GM23338 (cell line): ENCODE measurements around the gene LPIN1. TPM values are rescaled to one million over a fixed set of nuclear protein-coding genes. Genes with fewer than 3 reads are reported as not detected.

Experiments
- ATAC-seq: fragments of 200-7000 bp; cut with Tn5 transposase; 3 replicates; pipeline ENCODE4 v1.9.1; 2020
- DNase-seq: peaks from one replicate; pipeline ENCODE4 v3.0.0-alpha.2; 2015; ENCODE audit warnings: low spot score
- H2AFZ ChIP-seq: fragments of 200-600 bp; sonication (generic); 2 replicates; pipeline ENCODE4 v1.8.0; 2016; ENCODE audit warnings: antibody characterized with exemption, mild to moderate bottlenecking, moderate library complexity
- H3F3A ChIP-seq: fragments of 200-600 bp; sonication (generic); replicated peaks from 2 replicates; pipeline ENCODE4 v1.8.0; 2017; ENCODE audit warnings: antibody characterized with exemption, mixed run types, low read depth
- H3K27ac ChIP-seq: fragments of 200-600 bp; sonication (generic); 2 replicates; pipeline ENCODE4 v1.6.1; 2016; ENCODE audit warnings: low read depth
- H3K27me3 ChIP-seq: fragments of 200-600 bp; sonication (generic); 2 replicates; pipeline ENCODE4 v1.8.0; 2016; ENCODE audit warnings: mild to moderate bottlenecking, mixed run types, moderate library complexity; ENCODE audit not compliant: insufficient read depth
- H3K36me3 ChIP-seq: fragments of 200-600 bp; sonication (generic); 2 replicates; pipeline ENCODE4 v1.8.0; 2016; ENCODE audit warnings: mild to moderate bottlenecking; ENCODE audit not compliant: insufficient read depth
- H3K4me1 ChIP-seq: fragments of 200-600 bp; sonication (generic); 2 replicates; pipeline ENCODE4 v1.8.0; 2016; ENCODE audit warnings: mild to moderate bottlenecking, moderate library complexity; ENCODE audit not compliant: insufficient read depth
- H3K4me2 ChIP-seq: fragments of 200-600 bp; sonication (generic); 2 replicates; pipeline ENCODE4 v1.7.1; 2017; ENCODE audit warnings: mixed run types
- H3K4me3 ChIP-seq: fragments of 200-600 bp; sonication (generic); 2 replicates; pipeline ENCODE4 v1.6.1; 2016; ENCODE audit warnings: mixed run types
- H3K79me2 ChIP-seq: fragments of 200-600 bp; sonication (generic); replicated peaks from 2 replicates; pipeline ENCODE4 v1.8.0; 2017; ENCODE audit warnings: mild to moderate bottlenecking; ENCODE audit not compliant: insufficient read depth
- H3K9me2 ChIP-seq: fragments of 200-600 bp; sonication (generic); 2 replicates; pipeline ENCODE4 v1.8.0; 2017; ENCODE audit not compliant: insufficient read depth
- H4K20me1 ChIP-seq: fragments of 200-600 bp; sonication (generic); replicated peaks from 2 replicates; pipeline ENCODE4 v1.8.0; 2017; ENCODE audit warnings: mild to moderate bottlenecking; ENCODE audit not compliant: insufficient read depth
- H3K27ac Mint-ChIP-seq: 2 replicates; pipeline ENCODE4 v1.8.0; 2020; ENCODE audit warnings: inconsistent platforms, mild to moderate bottlenecking, moderate library complexity, mixed read lengths
- H3K27me3 Mint-ChIP-seq: 3 replicates; pipeline ENCODE4 v1.8.0; 2022; ENCODE audit warnings: low read depth, mild to moderate bottlenecking, moderate library complexity, mixed read lengths, inconsistent platforms; ENCODE audit not compliant: insufficient read depth, poor library complexity
- H3K36me3 Mint-ChIP-seq: 3 replicates; pipeline ENCODE4 v1.8.0; 2021; ENCODE audit warnings: low read depth, mild to moderate bottlenecking, inconsistent platforms, moderate library complexity, mixed read lengths
- H3K4me1 Mint-ChIP-seq: 3 replicates; pipeline ENCODE4 v1.8.0; 2020; ENCODE audit warnings: mild to moderate bottlenecking, inconsistent platforms, mixed read lengths
- H3K4me3 Mint-ChIP-seq: 3 replicates; pipeline ENCODE4 v1.8.0; 2021; ENCODE audit warnings: moderate library complexity, mild to moderate bottlenecking, inconsistent platforms, mixed read lengths
- H3K9me3 Mint-ChIP-seq: 3 replicates; pipeline ENCODE4 v1.8.0; 2020; ENCODE audit warnings: moderate library complexity, mild to moderate bottlenecking, inconsistent platforms, mixed read lengths
- CREB1 ChIP-seq: fragments of 250-450 bp; sonication (Bioruptor Pico); IDR thresholded peaks from 2 replicates; pipeline ENCODE4 v1.5.0; 2020; ENCODE audit warnings: low read depth, mild to moderate bottlenecking, moderate library complexity
- EZH2 ChIP-seq: fragments of 200-600 bp; sonication (generic); IDR thresholded peaks from one replicate; pipeline ENCODE4 v1.8.0; 2017; ENCODE audit warnings: antibody characterized with exemption, mild to moderate bottlenecking, low read depth; ENCODE audit not compliant: unreplicated experiment
- EZH2phosphoT487 ChIP-seq: fragments of 200-600 bp; sonication (generic); IDR thresholded peaks from one replicate; pipeline ENCODE4 v1.8.1; 2018; ENCODE audit warnings: antibody characterized with exemption; ENCODE audit not compliant: unreplicated experiment
- JUNB ChIP-seq: IDR thresholded peaks from one replicate; pipeline ENCODE4 v1.6.1; 2016; ENCODE audit warnings: antibody characterized with exemption; ENCODE audit not compliant: unreplicated experiment
- NANOG ChIP-seq: IDR thresholded peaks from 2 replicates; pipeline ENCODE4 v1.6.1; 2016; ENCODE audit warnings: antibody characterized with exemption, borderline replicate concordance
- POLR2AphosphoS5 ChIP-seq: IDR thresholded peaks from 2 replicates; pipeline ENCODE4 v1.6.1; 2016; ENCODE audit warnings: antibody characterized with exemption, low read depth
- STAT1 ChIP-seq: IDR thresholded peaks from one replicate; pipeline ENCODE4 v1.6.1; 2016; ENCODE audit warnings: antibody characterized with exemption; ENCODE audit not compliant: unreplicated experiment
- ZNF114 ChIP-seq: fragments of 250-450 bp; sonication (Bioruptor Pico); IDR thresholded peaks from 2 replicates; pipeline ENCODE4 v1.5.0; 2020; ENCODE audit warnings: mild to moderate bottlenecking, moderate library complexity
- ZNF331 ChIP-seq: fragments of 250-450 bp; sonication (Bioruptor Pico); IDR thresholded peaks from 2 replicates; pipeline ENCODE4 v1.5.0; 2020; ENCODE audit warnings: low read depth, mild to moderate bottlenecking, moderate library complexity
- polyA plus RNA-seq: library from polyadenylated mRNA; unstranded; fragments of >200 nt; fragmentation: Nextera tagmentation; extraction: Ambion mirVana; gene quantifications from 2 replicates; pipeline ENCODE4 v1.2.1, GENCODE V29; 2016
- total RNA-seq: library from RNA; depleted of rRNA; stranded (reverse); fragments of >200 nt; shearing (Covaris generic); gene quantifications from 2 replicates; pipeline ENCODE4 v1.2.3, GENCODE V29; 2014
- TF ChIP-seq, protein P1 (sequence below): IDR thresholded peaks from one replicate; pipeline ENCODE4 v1.6.1; 2018; ENCODE audit warnings: antibody characterized with exemption; ENCODE audit not compliant: unreplicated experiment
- TF ChIP-seq, protein P2 (sequence below), 2 experiments: fragments of 200-600 bp in 1 of 2; sonication (generic) in 1 of 2; conservative IDR thresholded peaks; 2 replicates each; pipeline versions ENCODE4 v1.5.1 to v1.6.1; 2016 to 2017; ENCODE audit warnings: antibody characterized with exemption in 2 of 2, low read depth in 2 of 2, mild to moderate bottlenecking in 2 of 2, moderate library complexity in 1 of 2
- TF ChIP-seq, protein P3 (sequence below): fragments of 250-450 bp; sonication (Bioruptor Pico); IDR thresholded peaks from 2 replicates; pipeline ENCODE4 v1.5.0; 2020; ENCODE audit warnings: mild to moderate bottlenecking, moderate library complexity
- TF ChIP-seq, protein P4 (sequence below): IDR thresholded peaks from 2 replicates; pipeline ENCODE4 v1.6.1; 2016; ENCODE audit warnings: antibody characterized with exemption

The LPIN1 gene
- total and polyA plus RNA-seq, 2 experiments from 2014 or later = 4.4 to 9.5 TPM

DNA sequence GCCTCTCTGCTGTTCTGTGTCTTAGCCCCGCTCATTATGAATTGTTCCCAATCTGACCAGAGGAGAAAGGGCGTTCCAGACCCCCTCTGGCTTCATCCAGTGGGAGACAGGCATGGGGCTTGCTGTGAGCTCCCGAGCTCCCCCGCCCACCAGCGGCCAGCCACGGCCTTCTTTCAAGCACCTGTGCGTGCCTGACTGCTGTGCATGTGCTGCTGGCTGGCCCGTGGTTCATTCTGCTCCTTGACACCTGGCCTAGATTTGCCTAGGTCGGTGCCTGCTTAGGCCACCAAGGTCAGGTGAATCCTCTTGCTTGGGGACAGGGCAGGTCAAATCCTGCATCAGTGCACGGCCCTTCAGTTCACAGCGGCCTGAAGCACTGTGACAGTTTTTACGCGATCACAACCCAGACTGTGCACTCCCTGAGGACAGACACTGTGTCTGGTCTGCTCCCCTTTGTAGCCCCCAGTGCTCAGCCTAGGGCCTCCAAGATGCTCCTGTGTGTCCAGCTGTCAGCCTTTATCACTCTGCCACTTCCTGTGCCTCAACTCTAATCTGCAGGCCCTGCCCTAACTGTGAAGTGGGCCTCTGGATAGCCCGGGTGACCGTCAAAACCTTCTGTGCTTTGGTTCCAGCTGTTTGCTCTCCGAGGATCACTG lies 3.6 kb upstream of the LPIN1 start:
- H2AFZ ChIP-seq = no peak overlapping the region
- peaks cover 22% of the 10 kb centered on the region for H3K27me3 Mint-ChIP-seq
- ATAC-seq (no peak), DNase-seq (no peak)
- H3K4me2 ChIP-seq = no peak overlapping the region
- peaks cover 9% of the 10 kb centered on the region; the same call in 2 of the 3 replicates for H3K9me3 Mint-ChIP-seq
- H3K27ac ChIP-seq = no peak overlapping the region
- H3K4me3 ChIP-seq = no peak overlapping the region
- no peak overlapping the region for H3K4me3 Mint-ChIP-seq
- H3K4me1 Mint-ChIP-seq = peaks cover 39% of the 10 kb centered on the region
- H3K27ac Mint-ChIP-seq = no peak overlapping the region
- peaks cover 28% of the 10 kb centered on the region for H3K4me1 ChIP-seq
- H3K27me3 ChIP-seq = peaks cover 13% of the 10 kb centered on the region
- no peaks in the 10 kb centered on the region for H3K36me3 ChIP-seq
- TF ChIP-seq EZH2phosphoT487 (no peak), STAT1 (no peak), CREB1 (CRISPR knock-in tag) (no peak), NANOG (no peak), ZNF331 (CRISPR knock-in tag) (no peak), POLR2AphosphoS5 (no peak), EZH2 (no peak), ZNF114 (CRISPR knock-in tag) (no peak), JUNB (no peak)
- TF ChIP-seq, protein P1, sequence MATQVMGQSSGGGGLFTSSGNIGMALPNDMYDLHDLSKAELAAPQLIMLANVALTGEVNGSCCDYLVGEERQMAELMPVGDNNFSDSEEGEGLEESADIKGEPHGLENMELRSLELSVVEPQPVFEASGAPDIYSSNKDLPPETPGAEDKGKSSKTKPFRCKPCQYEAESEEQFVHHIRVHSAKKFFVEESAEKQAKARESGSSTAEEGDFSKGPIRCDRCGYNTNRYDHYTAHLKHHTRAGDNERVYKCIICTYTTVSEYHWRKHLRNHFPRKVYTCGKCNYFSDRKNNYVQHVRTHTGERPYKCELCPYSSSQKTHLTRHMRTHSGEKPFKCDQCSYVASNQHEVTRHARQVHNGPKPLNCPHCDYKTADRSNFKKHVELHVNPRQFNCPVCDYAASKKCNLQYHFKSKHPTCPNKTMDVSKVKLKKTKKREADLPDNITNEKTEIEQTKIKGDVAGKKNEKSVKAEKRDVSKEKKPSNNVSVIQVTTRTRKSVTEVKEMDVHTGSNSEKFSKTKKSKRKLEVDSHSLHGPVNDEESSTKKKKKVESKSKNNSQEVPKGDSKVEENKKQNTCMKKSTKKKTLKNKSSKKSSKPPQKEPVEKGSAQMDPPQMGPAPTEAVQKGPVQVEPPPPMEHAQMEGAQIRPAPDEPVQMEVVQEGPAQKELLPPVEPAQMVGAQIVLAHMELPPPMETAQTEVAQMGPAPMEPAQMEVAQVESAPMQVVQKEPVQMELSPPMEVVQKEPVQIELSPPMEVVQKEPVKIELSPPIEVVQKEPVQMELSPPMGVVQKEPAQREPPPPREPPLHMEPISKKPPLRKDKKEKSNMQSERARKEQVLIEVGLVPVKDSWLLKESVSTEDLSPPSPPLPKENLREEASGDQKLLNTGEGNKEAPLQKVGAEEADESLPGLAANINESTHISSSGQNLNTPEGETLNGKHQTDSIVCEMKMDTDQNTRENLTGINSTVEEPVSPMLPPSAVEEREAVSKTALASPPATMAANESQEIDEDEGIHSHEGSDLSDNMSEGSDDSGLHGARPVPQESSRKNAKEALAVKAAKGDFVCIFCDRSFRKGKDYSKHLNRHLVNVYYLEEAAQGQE = no peak
- TF ChIP-seq, protein P2, sequence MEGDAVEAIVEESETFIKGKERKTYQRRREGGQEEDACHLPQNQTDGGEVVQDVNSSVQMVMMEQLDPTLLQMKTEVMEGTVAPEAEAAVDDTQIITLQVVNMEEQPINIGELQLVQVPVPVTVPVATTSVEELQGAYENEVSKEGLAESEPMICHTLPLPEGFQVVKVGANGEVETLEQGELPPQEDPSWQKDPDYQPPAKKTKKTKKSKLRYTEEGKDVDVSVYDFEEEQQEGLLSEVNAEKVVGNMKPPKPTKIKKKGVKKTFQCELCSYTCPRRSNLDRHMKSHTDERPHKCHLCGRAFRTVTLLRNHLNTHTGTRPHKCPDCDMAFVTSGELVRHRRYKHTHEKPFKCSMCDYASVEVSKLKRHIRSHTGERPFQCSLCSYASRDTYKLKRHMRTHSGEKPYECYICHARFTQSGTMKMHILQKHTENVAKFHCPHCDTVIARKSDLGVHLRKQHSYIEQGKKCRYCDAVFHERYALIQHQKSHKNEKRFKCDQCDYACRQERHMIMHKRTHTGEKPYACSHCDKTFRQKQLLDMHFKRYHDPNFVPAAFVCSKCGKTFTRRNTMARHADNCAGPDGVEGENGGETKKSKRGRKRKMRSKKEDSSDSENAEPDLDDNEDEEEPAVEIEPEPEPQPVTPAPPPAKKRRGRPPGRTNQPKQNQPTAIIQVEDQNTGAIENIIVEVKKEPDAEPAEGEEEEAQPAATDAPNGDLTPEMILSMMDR (conservative IDR thresholded peaks at IDR 0.05; ENCODE audit: low read depth in 2 of 2) = no peak
- TF ChIP-seq, protein P3, sequence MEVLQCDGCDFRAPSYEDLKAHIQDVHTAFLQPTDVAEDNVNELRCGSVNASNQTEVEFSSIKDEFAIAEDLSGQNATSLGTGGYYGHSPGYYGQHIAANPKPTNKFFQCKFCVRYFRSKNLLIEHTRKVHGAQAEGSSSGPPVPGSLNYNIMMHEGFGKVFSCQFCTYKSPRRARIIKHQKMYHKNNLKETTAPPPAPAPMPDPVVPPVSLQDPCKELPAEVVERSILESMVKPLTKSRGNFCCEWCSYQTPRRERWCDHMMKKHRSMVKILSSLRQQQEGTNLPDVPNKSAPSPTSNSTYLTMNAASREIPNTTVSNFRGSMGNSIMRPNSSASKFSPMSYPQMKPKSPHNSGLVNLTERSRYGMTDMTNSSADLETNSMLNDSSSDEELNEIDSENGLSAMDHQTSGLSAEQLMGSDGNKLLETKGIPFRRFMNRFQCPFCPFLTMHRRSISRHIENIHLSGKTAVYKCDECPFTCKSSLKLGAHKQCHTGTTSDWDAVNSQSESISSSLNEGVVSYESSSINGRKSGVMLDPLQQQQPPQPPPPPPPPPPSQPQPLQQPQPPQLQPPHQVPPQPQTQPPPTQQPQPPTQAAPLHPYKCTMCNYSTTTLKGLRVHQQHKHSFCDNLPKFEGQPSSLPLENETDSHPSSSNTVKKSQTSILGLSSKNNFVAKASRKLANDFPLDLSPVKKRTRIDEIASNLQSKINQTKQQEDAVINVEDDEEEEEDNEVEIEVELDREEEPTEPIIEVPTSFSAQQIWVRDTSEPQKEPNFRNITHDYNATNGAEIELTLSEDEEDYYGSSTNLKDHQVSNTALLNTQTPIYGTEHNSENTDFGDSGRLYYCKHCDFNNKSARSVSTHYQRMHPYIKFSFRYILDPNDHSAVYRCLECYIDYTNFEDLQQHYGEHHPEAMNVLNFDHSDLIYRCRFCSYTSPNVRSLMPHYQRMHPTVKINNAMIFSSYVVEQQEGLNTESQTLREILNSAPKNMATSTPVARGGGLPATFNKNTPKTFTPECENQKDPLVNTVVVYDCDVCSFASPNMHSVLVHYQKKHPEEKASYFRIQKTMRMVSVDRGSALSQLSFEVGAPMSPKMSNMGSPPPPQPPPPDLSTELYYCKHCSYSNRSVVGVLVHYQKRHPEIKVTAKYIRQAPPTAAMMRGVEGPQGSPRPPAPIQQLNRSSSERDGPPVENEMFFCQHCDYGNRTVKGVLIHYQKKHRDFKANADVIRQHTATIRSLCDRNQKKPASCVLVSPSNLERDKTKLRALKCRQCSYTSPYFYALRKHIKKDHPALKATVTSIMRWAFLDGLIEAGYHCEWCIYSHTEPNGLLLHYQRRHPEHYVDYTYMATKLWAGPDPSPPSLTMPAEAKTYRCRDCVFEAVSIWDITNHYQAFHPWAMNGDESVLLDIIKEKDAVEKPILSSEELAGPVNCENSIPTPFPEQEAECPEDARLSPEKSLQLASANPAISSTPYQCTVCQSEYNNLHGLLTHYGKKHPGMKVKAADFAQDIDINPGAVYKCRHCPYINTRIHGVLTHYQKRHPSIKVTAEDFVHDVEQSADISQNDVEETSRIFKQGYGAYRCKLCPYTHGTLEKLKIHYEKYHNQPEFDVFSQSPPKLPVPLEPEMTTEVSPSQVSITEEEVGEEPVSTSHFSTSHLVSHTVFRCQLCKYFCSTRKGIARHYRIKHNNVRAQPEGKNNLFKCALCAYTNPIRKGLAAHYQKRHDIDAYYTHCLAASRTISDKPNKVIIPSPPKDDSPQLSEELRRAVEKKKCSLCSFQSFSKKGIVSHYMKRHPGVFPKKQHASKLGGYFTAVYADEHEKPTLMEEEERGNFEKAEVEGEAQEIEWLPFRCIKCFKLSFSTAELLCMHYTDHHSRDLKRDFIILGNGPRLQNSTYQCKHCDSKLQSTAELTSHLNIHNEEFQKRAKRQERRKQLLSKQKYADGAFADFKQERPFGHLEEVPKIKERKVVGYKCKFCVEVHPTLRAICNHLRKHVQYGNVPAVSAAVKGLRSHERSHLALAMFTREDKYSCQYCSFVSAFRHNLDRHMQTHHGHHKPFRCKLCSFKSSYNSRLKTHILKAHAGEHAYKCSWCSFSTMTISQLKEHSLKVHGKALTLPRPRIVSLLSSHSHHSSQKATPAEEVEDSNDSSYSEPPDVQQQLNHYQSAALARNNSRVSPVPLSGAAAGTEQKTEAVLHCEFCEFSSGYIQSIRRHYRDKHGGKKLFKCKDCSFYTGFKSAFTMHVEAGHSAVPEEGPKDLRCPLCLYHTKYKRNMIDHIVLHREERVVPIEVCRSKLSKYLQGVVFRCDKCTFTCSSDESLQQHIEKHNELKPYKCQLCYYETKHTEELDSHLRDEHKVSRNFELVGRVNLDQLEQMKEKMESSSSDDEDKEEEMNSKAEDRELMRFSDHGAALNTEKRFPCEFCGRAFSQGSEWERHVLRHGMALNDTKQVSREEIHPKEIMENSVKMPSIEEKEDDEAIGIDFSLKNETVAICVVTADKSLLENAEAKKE (CRISPR knock-in tag) = no peak
- TF ChIP-seq, protein P4, sequence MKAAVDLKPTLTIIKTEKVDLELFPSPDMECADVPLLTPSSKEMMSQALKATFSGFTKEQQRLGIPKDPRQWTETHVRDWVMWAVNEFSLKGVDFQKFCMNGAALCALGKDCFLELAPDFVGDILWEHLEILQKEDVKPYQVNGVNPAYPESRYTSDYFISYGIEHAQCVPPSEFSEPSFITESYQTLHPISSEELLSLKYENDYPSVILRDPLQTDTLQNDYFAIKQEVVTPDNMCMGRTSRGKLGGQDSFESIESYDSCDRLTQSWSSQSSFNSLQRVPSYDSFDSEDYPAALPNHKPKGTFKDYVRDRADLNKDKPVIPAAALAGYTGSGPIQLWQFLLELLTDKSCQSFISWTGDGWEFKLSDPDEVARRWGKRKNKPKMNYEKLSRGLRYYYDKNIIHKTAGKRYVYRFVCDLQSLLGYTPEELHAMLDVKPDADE = no peak
- peaks cover 2% of the 10 kb centered on the region; the same call in 1 of the 2 replicates for H3K79me2 ChIP-seq
- H4K20me1 ChIP-seq = no peaks in the 10 kb centered on the region; the same call in 1 of the 2 replicates
- H3K36me3 Mint-ChIP-seq = no peaks in the 10 kb centered on the region
- H3F3A ChIP-seq = peaks cover 11% of the 10 kb centered on the region; the same call in 1 of the 2 replicates
- no peaks in the 10 kb centered on the region for H3K9me2 ChIP-seq
